Measurements from ENCODE around the gene CSN3.
"Not testable (repeated sequence)": the region's sequence is repeated elsewhere in the genome, so short reads cannot be mapped to it uniquely, and the experiment has no call there.

DNA sequence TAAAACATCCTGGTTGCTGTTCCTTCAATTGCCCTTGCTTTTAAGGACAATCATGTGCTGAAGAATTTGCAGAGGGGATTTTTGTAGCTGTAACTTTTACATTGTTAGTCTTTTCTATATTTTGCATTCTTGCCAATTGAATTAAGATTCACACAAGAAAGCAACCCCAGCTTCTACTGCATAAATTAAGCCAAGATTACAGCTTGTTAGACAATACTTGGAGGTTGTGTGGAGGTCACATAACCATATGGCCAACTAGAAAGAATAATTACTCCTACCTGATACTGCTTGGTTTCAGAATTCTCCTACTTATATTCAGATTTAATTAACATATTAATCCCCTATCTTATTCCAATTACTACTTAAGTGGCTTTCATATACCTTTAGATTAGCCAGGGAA lies 20.6 kb upstream of the CSN3 start:
- TF ChIP-seq, protein P1, sequence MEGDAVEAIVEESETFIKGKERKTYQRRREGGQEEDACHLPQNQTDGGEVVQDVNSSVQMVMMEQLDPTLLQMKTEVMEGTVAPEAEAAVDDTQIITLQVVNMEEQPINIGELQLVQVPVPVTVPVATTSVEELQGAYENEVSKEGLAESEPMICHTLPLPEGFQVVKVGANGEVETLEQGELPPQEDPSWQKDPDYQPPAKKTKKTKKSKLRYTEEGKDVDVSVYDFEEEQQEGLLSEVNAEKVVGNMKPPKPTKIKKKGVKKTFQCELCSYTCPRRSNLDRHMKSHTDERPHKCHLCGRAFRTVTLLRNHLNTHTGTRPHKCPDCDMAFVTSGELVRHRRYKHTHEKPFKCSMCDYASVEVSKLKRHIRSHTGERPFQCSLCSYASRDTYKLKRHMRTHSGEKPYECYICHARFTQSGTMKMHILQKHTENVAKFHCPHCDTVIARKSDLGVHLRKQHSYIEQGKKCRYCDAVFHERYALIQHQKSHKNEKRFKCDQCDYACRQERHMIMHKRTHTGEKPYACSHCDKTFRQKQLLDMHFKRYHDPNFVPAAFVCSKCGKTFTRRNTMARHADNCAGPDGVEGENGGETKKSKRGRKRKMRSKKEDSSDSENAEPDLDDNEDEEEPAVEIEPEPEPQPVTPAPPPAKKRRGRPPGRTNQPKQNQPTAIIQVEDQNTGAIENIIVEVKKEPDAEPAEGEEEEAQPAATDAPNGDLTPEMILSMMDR (IDR thresholded peaks at IDR 0.05): not testable (repeated sequence)
- TF ChIP-seq POLR2A, EP300 (IDR thresholded peaks at IDR 0.05): not testable (repeated sequence)
